ENCODE measurements around the gene GP9.
"Not testable (repeated sequence)": the region's sequence is repeated elsewhere in the genome, so short reads cannot be mapped to it uniquely, and the experiment has no call there.

The GP9 gene

GRCh38 chr3:129101370-129102138 is 41.0 kb downstream of the GP9 start:
- no peak for DNase-seq
- intact Hi-C loops (cut with DNase I), result no loop called here

GRCh38 chr3:129103296-129103695 is 42.7 kb downstream of the GP9 start:
- DNase-seq, result no peak

GRCh38 chr3:129104051-129104450 is 43.5 kb downstream of the GP9 start:
- DNase-seq, result no peak
- intact Hi-C loops (cut with DNase I), result no loop called here

More at GRCh38 chr3:129103296-129103695, 42.7 kb downstream of the GP9 start:
- intact Hi-C loops (cut with DNase I), result no loop called here

GRCh38 chr3:129104498-129105079 is 44.0 kb downstream of the GP9 start:
- no peak for DNase-seq
- intact Hi-C loops (cut with DNase I), result no loop called here

GRCh38 chr3:129105862-129106261 is 45.3 kb downstream of the GP9 start:
- intact Hi-C loops (cut with DNase I), result no loop called here
- DNase-seq, result no peak

GRCh38 chr3:129106320-129106719 is 45.7 kb downstream of the GP9 start:
- DNase-seq, result no peak
- intact Hi-C loops (cut with DNase I), result no loop called here

- no peak for DNase-seq
- intact Hi-C loops (cut with DNase I), result no loop called here
These were observed 46.4 kb downstream of the GP9 start for GRCh38 chr3:129106866-129107565.

- intact Hi-C loops (cut with DNase I), result no loop called here
- no peak for DNase-seq
These were observed 47.2 kb downstream of the GP9 start for GRCh38 chr3:129107793-129108192.

GRCh38 chr3:129111076-129111780 is 50.6 kb downstream of the GP9 start:
- intact Hi-C loops (cut with DNase I); DNase-seq: not testable (repeated sequence)
